Measurements from ENCODE around the gene SYT11. TPM values are rescaled to one million over a fixed set of nuclear protein-coding genes. Genes with fewer than 3 reads are reported as not detected.

The SYT11 gene
- total RNA-seq, 4 donors from 2014 or later: 1.7 to 4.0 (median 3.5) TPM

GRCh38 chr1:155858800-155859233 is 550 bp upstream of the SYT11 start:
- WGBS, 2 donors: 49 to 55% methylated on average over 12 of the region's 12 CpGs
- TF ChIP-seq CTCF (IDR thresholded peaks at IDR 0.05) (no peak), POLR2A (IDR thresholded peaks at IDR 0.05) (no peak)
- DNase-seq (ENCODE audit: low spot score in 2 of 2): peak in 1 of 2 donors; percentile 19
- H3K4me3 ChIP-seq (ENCODE audit: low read depth, poor library complexity, severe bottlenecking): no peak overlapping the region
- intact Hi-C loops (cut with DNase I; ENCODE audit: low total_unique reads): no loop called here

- 2 to 5% methylated on average over 29 to 34 of the region's 35 CpGs for WGBS, 2 donors
- no peak for TF ChIP-seq POLR2A (IDR thresholded peaks at IDR 0.05)
- TF ChIP-seq CTCF (IDR thresholded peaks at IDR 0.05): no peak
- DNase-seq (ENCODE audit: low spot score in 2 of 2): peak; percentile 44 to 95
- intact Hi-C loops (cut with DNase I; ENCODE audit: low total_unique reads): no loop called here
- H3K4me3 ChIP-seq (ENCODE audit: low read depth, poor library complexity, severe bottlenecking): no peak overlapping the region
Measured at GRCh38 chr1:155859881-155860871, 809 bp downstream of the SYT11 start.

GRCh38 chr1:155860970-155861510 is 1.7 kb downstream of the SYT11 start:
- no peak for TF ChIP-seq POLR2A (IDR thresholded peaks at IDR 0.05)
- TF ChIP-seq CTCF (IDR thresholded peaks at IDR 0.05): no peak
- no peak overlapping the region for H3K4me3 ChIP-seq (ENCODE audit: low read depth, poor library complexity, severe bottlenecking)
- DNase-seq (ENCODE audit: low spot score in 2 of 2): no peak
- WGBS, 2 donors: 47 to 53% methylated on average over 2 of the region's 2 CpGs
- intact Hi-C loops (cut with DNase I; ENCODE audit: low total_unique reads): no loop called here

- H3K4me3 ChIP-seq (ENCODE audit: low read depth, poor library complexity, severe bottlenecking): no peak overlapping the region
- WGBS, 2 donors: 94 to 97% methylated on average over 2 of the region's 2 CpGs
- TF ChIP-seq POLR2A (IDR thresholded peaks at IDR 0.05) (no peak), CTCF (IDR thresholded peaks at IDR 0.05) (no peak)
- intact Hi-C loops (cut with DNase I; ENCODE audit: low total_unique reads): no loop called here
- DNase-seq (ENCODE audit: low spot score in 2 of 2): no peak
Measured at GRCh38 chr1:155861896-155862295, 2.5 kb downstream of the SYT11 start.

- intact Hi-C loops (cut with DNase I; ENCODE audit: low total_unique reads): no loop called here
- no peak for DNase-seq (ENCODE audit: low spot score in 2 of 2)
- H3K4me3 ChIP-seq (ENCODE audit: low read depth, poor library complexity, severe bottlenecking): no peak overlapping the region
- TF ChIP-seq POLR2A (IDR thresholded peaks at IDR 0.05) (no peak), CTCF (IDR thresholded peaks at IDR 0.05) (no peak)
Measured at GRCh38 chr1:155864393-155864792, 5.0 kb downstream of the SYT11 start.

Measured in lower leg skin (tissue), 4 donors.